Lower leg skin (tissue), 4 donors: Measurements from ENCODE around the gene ESPN. TPM values are rescaled to one million over a fixed set of nuclear protein-coding genes. Genes with fewer than 3 reads are reported as not detected.

Experiments
- DNase-seq, 2 donors: peaks; one replicate each; pipeline ENCODE4 v3.0.0-alpha.2; 2019; ENCODE audit warnings: low spot score in 2 of 2
- H3K4me3 ChIP-seq: fragments of 200-600 bp; sonication (generic); 2 replicates; pipeline ENCODE4 v1.5.1; 2017; ENCODE audit warnings: mild to moderate bottlenecking, low read depth; ENCODE audit not compliant: poor library complexity, severe bottlenecking
- POLR2A ChIP-seq, 2 donors: fragments of 450-650 bp; IDR thresholded peaks; one replicate each; pipeline ENCODE4 v1.6.1; 2016 to 2017; ENCODE audit warnings: antibody characterized with exemption in 2 of 2, mild to moderate bottlenecking in 1 of 2, moderate library complexity in 1 of 2
- WGBS, 2 donors: methylation state at CpG; one replicate each; pipeline ENCODE4 v1.1.5; 2018; 5-methylcytosine and 5-hydroxymethylcytosine counted together
- intact Hi-C: fragments of 100-400 bp; cut with DNase I; formaldehyde crosslinking; loops from one replicate; pipeline ENCODE4 v1.15.0; 2023; ENCODE audit warnings: low total_unique reads
- total RNA-seq, 4 donors: library from RNA; depleted of rRNA; stranded (reverse); fragments of >200 nt; gene quantifications; one replicate each; pipeline ENCODE4 v1.1.0, GENCODE V29; 2016
- TF ChIP-seq, protein P1 (sequence below), 3 donors: fragments of 450-650 bp; IDR thresholded peaks; one replicate each; pipeline ENCODE4 v1.5.1; 2016; ENCODE audit warnings: antibody characterized with exemption in 3 of 3, mild to moderate bottlenecking in 3 of 3, moderate library complexity in 2 of 3

ESPN gene
- total RNA-seq, 4 donors from 2014 or later: 27.5 to 64.3 (median 30.3) TPM

GRCh38 chr1:6499296-6499695, 74.7 kb downstream of the ESPN start:
- 79 to 93% methylated on average over 4 of the region's 4 CpGs for WGBS, 2 donors
- TF ChIP-seq, protein P1, sequence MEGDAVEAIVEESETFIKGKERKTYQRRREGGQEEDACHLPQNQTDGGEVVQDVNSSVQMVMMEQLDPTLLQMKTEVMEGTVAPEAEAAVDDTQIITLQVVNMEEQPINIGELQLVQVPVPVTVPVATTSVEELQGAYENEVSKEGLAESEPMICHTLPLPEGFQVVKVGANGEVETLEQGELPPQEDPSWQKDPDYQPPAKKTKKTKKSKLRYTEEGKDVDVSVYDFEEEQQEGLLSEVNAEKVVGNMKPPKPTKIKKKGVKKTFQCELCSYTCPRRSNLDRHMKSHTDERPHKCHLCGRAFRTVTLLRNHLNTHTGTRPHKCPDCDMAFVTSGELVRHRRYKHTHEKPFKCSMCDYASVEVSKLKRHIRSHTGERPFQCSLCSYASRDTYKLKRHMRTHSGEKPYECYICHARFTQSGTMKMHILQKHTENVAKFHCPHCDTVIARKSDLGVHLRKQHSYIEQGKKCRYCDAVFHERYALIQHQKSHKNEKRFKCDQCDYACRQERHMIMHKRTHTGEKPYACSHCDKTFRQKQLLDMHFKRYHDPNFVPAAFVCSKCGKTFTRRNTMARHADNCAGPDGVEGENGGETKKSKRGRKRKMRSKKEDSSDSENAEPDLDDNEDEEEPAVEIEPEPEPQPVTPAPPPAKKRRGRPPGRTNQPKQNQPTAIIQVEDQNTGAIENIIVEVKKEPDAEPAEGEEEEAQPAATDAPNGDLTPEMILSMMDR (IDR thresholded peaks at IDR 0.05): no peak
- TF ChIP-seq POLR2A (IDR thresholded peaks at IDR 0.05): no peak
- intact Hi-C loops: no loop called here
- no peak overlapping the region for H3K4me3 ChIP-seq
- no peak for DNase-seq

GRCh38 chr1:6500544-6501278, 76.1 kb downstream of the ESPN start:
- WGBS, 2 donors: 72 to 75% methylated on average over 26 to 27 of the region's 27 CpGs
- intact Hi-C loops: no loop called here
- DNase-seq: no peak
- H3K4me3 ChIP-seq: no peak overlapping the region
- no peak for TF ChIP-seq POLR2A (IDR thresholded peaks at IDR 0.05)

GRCh38 chr1:6501279-6501813, 76.8 kb downstream of the ESPN start:
- no peak for TF ChIP-seq POLR2A (IDR thresholded peaks at IDR 0.05)
- TF ChIP-seq, protein P1 (IDR thresholded peaks at IDR 0.05): no peak
- WGBS, 2 donors: 75 to 84% methylated on average over 10 of the region's 10 CpGs
- no peak for DNase-seq
- intact Hi-C loops: no loop called here
- no peak overlapping the region for H3K4me3 ChIP-seq

DNA sequence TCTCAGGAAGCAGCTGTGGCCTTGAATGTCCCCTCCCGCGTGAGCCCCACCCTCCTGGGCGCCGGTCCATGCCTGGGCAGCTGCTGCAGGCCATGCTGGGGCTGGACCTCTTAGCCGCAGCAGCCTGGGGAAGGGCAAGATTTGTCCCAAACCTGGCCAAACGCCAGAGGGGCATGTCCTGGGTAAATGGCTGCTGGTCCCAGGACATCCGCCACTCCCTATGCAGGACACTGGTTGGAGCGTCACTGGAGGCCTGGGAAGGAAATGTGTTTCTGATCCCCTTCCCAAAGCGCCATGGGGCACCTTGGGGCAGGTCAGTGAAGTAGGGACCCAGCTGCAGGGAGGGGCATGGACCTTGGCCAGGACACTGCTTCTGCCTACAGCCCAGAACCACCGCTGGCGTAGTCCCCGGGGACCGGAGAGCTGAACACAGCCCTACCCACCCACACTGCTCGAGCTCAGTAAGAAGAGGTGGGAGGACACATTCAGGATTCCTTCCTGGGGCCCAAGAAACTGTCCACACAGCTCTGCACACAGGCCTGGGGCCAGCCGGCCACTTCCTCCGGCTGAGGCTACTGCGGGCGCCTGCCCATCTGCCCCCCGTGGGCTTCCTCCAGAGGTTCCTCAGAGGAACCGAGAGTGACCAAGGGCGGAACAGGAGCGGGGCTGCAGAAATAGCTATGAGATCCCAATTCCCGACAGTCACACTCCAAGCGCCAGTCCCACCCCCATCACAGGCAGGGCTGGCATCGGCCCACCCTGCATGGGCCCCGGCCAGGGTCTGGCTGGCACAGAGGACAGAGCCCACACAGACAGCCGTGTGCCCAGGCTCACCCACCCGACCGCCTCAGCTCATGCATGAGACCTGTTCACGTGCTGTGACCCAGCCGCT, 77.7 kb downstream of the ESPN start:
- WGBS, 2 donors: 67 to 69% methylated on average over 25 to 29 of the region's 31 CpGs
- DNase-seq: peak in 1 of 2 donors; percentile 94
- intact Hi-C loops: no loop called here
- no peak overlapping the region for H3K4me3 ChIP-seq
- TF ChIP-seq POLR2A (IDR thresholded peaks at IDR 0.05): no peak
- TF ChIP-seq, protein P1 (IDR thresholded peaks at IDR 0.05): no peak

DNA sequence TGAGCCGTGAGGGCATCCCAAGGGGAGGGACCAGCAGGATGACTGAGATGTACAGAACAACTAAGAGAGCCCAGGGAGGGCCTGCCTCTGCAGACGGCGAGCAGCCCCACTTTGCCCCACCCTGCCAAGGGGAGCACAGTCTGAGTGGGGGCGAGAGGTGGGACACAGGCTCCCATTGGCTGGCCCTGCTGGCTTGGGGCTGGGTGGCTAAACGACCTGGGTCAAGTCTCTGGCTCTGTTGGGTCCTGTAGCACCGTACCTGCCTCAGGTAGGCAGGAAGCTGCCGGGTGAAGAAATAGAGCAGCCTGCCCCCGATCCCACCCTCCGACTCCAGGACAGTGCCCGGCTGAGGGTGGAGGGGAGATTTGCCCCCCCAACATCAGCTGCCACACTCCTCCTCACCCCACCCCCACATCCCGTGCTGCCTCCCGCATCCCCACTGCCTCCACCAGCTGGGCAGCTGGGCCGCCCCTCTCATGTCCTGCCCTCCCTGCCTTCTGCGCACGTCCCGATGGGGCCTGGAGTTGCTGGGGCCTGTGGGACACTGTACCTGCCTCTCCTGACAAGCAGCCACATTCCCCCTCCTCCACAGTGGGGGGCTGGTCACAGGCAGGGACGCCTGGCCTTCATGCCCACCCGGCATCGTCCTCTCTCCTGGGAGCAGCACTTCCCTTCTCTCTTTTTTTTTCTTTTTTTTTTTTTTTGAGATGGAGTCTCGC, 79.5 kb downstream of the ESPN start:
- no peak for DNase-seq
- WGBS, 2 donors: 82 to 92% methylated on average over 16 to 19 of the region's 20 CpGs
- TF ChIP-seq, protein P1 (IDR thresholded peaks at IDR 0.05): no peak
- no peak for TF ChIP-seq POLR2A (IDR thresholded peaks at IDR 0.05)
- no peak overlapping the region for H3K4me3 ChIP-seq
- intact Hi-C loops: no loop called here
